HepG2 (cell line): ENCODE data around the gene FAM131A. TPM values are rescaled to one million over a fixed set of nuclear protein-coding genes. Genes with fewer than 3 reads are reported as not detected.

Experiments
- ASH2L ChIP-seq: fragments of 300-600, 200-600 bp; sonication (generic); IDR thresholded peaks from 2 replicates; pipeline ENCODE4 v1.7.0; 2017; ENCODE audit warnings: low read depth, mild to moderate bottlenecking, moderate library complexity, mixed read lengths, low read length; ENCODE audit not compliant: insufficient read length
- ATRX ChIP-seq: sonication (generic); formaldehyde crosslinking; IDR thresholded peaks from 2 replicates; pipeline ENCODE4 v1.4.0; 2020; ENCODE audit warnings: missing genetic modification reagents, borderline replicate concordance
- MAF1 ChIP-seq: sonication (generic); formaldehyde crosslinking; IDR thresholded peaks from 2 replicates; pipeline ENCODE4 v1.5.0; 2020; ENCODE audit warnings: missing genetic modification reagents, borderline replicate concordance
- SOX6 ChIP-seq, 2 experiments: fragments of 450-650 bp in 1 of 2; sonication (generic) in 1 of 2; formaldehyde crosslinking in 1 of 2; IDR thresholded peaks; 2 replicates each; pipeline versions ENCODE4 v1.4.0 to v1.6.1; 2017 to 2020; ENCODE audit warnings: antibody characterized with exemption in 1 of 2, mild to moderate bottlenecking in 1 of 2, missing genetic modification reagents in 1 of 2
- SP1 ChIP-seq, 2 experiments: fragments of 450-650 bp in 1 of 2; sonication (generic) in 1 of 2; formaldehyde crosslinking in 1 of 2; IDR thresholded peaks; 2 replicates each; pipeline versions ENCODE4 v1.4.0 to v1.6.1; 2016 to 2020; ENCODE audit warnings: missing genetic modification reagents in 1 of 2
- TBX2 ChIP-seq: sonication (generic); formaldehyde crosslinking; IDR thresholded peaks from 2 replicates; pipeline ENCODE4 v1.5.0; 2020; ENCODE audit warnings: missing genetic modification reagents, mild to moderate bottlenecking, borderline replicate concordance
- TOPORS ChIP-seq: sonication (generic); formaldehyde crosslinking; IDR thresholded peaks from 2 replicates; pipeline ENCODE4 v1.8.0; 2023; ENCODE audit warnings: mild to moderate bottlenecking, missing genetic modification reagents
- ZFY ChIP-seq: sonication (generic); formaldehyde crosslinking; IDR thresholded peaks from 2 replicates; pipeline ENCODE4 v1.4.0; 2020; ENCODE audit warnings: missing genetic modification reagents
- ZNF563 ChIP-seq: sonication (generic); formaldehyde crosslinking; IDR thresholded peaks from 2 replicates; pipeline ENCODE4 v1.8.0; 2022; ENCODE audit warnings: mild to moderate bottlenecking, moderate library complexity, missing genetic modification reagents
- ZNF674 ChIP-seq: sonication (generic); formaldehyde crosslinking; IDR thresholded peaks from 2 replicates; pipeline ENCODE4 v1.5.0; 2020; ENCODE audit warnings: low read depth, mild to moderate bottlenecking, missing genetic modification reagents
- ZNF678 ChIP-seq: sonication (generic); formaldehyde crosslinking; IDR thresholded peaks from 2 replicates; pipeline ENCODE4 v1.4.0; 2020; ENCODE audit warnings: mild to moderate bottlenecking, missing genetic modification reagents
- ZNF768 ChIP-seq: sonication (generic); formaldehyde crosslinking; IDR thresholded peaks from 2 replicates; pipeline ENCODE4 v1.4.0; 2020; ENCODE audit warnings: missing genetic modification reagents
- ZNF816 ChIP-seq: sonication (generic); formaldehyde crosslinking; IDR thresholded peaks from 2 replicates; pipeline ENCODE4 v1.8.0; 2022; ENCODE audit warnings: missing genetic modification reagents, mild to moderate bottlenecking, borderline replicate concordance
- polyA plus RNA-seq, 8 experiments: library from polyadenylated mRNA; depleted of rRNA in 3 of 8; stranded (reverse) in 7 of 8; unstranded in 1 of 8; fragments of >200 nt; fragmentation: Illumina TruSeq in 4 of 8; extraction: Trizol in 4 of 8; gene quantifications; 2 replicates each; pipeline versions ENCODE4 v1.2.1 to v1.2.3, GENCODE V29; 2011 to 2016; ENCODE audit warnings: low read depth in 4 of 8, missing spikeins in 1 of 8, mixed read lengths in 1 of 8; ENCODE audit not compliant: insufficient read depth in 1 of 8
- total RNA-seq, 5 experiments: library from RNA; depleted of rRNA; stranded (reverse); fragments of >200 nt; fragmentation: Illumina TruSeq; extraction: Trizol; gene quantifications; 2 replicates each; pipeline ENCODE4 v1.2.3, GENCODE V29; 2016; ENCODE audit warnings: low read depth in 1 of 5
- TF ChIP-seq, protein P1 (sequence below), 2 experiments: sonication (generic) in 1 of 2; formaldehyde crosslinking in 1 of 2; IDR thresholded peaks; 2 replicates each; pipeline versions ENCODE4 v1.6.1 to v1.9.0; 2014 to 2022; ENCODE audit warnings: antibody characterized with exemption in 1 of 2, borderline replicate concordance in 1 of 2, inconsistent platforms in 1 of 2, low read depth in 1 of 2, missing genetic modification reagents in 1 of 2
- TF ChIP-seq, protein P2 (sequence below): sonication (generic); formaldehyde crosslinking; IDR thresholded peaks from 2 replicates; pipeline ENCODE4 v1.5.0; 2020; ENCODE audit warnings: missing genetic modification reagents
- TF ChIP-seq, protein P3 (sequence below): IDR thresholded peaks from 2 replicates; pipeline ENCODE4 v1.6.1; 2016; ENCODE audit warnings: control low read depth
- TF ChIP-seq, protein P4 (sequence below): sonication (generic); formaldehyde crosslinking; IDR thresholded peaks from 2 replicates; pipeline ENCODE4 v1.8.0; 2022; ENCODE audit warnings: missing genetic modification reagents, mild to moderate bottlenecking, moderate library complexity, borderline replicate concordance

Gene FAM131A
- total and polyA plus RNA-seq, 2 of the 13 experiments (the other 11 are each of a cell fraction or from before 2014, with no cell fraction given), result 9.2 to 9.3 TPM

DNA sequence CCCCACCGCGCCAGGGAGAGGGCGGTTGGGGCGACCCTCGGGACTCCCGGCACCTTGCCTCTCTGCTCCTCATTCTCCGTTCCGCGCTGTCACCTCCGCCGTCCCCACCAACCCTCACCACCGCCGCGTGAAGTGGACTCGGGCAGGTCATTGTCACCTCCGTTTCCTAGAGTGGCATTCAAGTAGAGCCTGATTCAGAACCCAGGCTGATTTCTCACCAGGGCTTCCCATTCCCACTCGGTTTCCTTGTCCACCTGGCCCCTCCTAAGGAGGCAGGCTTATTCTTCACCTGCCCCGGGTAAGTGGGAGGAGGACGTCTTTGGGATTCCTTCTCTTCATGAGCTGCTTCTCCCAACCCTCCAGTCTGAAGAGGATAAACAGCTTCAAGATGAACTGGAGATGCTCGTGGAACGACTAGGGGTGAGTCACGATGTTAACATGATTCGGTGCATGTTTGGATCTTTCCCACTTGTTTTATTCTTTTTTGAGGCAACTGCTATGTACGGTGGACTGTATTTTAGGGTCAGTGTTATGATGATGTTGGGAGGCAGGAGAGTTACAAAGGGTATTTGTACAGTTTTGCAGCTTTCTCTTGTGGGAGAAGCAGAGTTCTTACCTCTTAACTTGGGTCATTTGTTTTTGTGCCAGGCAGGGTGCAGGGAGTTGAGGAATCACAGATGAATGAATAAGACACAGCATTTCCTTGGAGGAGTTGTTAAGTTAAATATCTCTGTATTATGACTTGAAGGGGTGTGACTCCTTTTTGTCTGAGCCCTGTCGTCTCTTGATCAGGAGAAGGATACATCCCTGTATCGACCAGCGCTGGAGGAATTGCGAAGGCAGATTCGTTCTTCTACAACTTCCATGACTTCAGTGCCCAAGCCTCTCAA is 37.7 kb upstream of the FAM131A start (continued):
- TF ChIP-seq, protein P1, sequence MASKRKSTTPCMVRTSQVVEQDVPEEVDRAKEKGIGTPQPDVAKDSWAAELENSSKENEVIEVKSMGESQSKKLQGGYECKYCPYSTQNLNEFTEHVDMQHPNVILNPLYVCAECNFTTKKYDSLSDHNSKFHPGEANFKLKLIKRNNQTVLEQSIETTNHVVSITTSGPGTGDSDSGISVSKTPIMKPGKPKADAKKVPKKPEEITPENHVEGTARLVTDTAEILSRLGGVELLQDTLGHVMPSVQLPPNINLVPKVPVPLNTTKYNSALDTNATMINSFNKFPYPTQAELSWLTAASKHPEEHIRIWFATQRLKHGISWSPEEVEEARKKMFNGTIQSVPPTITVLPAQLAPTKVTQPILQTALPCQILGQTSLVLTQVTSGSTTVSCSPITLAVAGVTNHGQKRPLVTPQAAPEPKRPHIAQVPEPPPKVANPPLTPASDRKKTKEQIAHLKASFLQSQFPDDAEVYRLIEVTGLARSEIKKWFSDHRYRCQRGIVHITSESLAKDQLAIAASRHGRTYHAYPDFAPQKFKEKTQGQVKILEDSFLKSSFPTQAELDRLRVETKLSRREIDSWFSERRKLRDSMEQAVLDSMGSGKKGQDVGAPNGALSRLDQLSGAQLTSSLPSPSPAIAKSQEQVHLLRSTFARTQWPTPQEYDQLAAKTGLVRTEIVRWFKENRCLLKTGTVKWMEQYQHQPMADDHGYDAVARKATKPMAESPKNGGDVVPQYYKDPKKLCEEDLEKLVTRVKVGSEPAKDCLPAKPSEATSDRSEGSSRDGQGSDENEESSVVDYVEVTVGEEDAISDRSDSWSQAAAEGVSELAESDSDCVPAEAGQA (IDR thresholded peaks at IDR 0.05; ENCODE audit: low read depth), result no peak
- TF ChIP-seq, protein P1 (CRISPR knock-in tag; IDR thresholded peaks at IDR 0.05; ENCODE audit: borderline replicate concordance), result 0 out of 2 replicates have a peak, but pooled peaks have one; percentile 8
- TF ChIP-seq ZFY (CRISPR knock-in tag) (peak; percentile 46), ZNF674 (CRISPR knock-in tag) (no peak), SP1 (IDR thresholded peaks at IDR 0.05) (no peak), SP1 (CRISPR knock-in tag; IDR thresholded peaks at IDR 0.05) (no peak), SOX6 (IDR thresholded peaks at IDR 0.05) (no peak), SOX6 (CRISPR knock-in tag; IDR thresholded peaks at IDR 0.05) (no peak), ZNF563 (CRISPR knock-in tag) (no peak), ATRX (CRISPR knock-in tag) (no peak), ASH2L (no peak), TOPORS (CRISPR knock-in tag) (no peak), ZNF768 (CRISPR knock-in tag) (peak; percentile 1; the same call in 1 of the 2 replicates), ZNF678 (CRISPR knock-in tag) (no peak; the same call in 1 of the 2 replicates), ZNF816 (0 out of 2 replicates have a peak, but pooled peaks have one; percentile 31), TBX2 (CRISPR knock-in tag) (no peak), MAF1 (no peak)
- TF ChIP-seq, protein P2, sequence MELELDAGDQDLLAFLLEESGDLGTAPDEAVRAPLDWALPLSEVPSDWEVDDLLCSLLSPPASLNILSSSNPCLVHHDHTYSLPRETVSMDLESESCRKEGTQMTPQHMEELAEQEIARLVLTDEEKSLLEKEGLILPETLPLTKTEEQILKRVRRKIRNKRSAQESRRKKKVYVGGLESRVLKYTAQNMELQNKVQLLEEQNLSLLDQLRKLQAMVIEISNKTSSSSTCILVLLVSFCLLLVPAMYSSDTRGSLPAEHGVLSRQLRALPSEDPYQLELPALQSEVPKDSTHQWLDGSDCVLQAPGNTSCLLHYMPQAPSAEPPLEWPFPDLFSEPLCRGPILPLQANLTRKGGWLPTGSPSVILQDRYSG, result no peak
- TF ChIP-seq, protein P3, sequence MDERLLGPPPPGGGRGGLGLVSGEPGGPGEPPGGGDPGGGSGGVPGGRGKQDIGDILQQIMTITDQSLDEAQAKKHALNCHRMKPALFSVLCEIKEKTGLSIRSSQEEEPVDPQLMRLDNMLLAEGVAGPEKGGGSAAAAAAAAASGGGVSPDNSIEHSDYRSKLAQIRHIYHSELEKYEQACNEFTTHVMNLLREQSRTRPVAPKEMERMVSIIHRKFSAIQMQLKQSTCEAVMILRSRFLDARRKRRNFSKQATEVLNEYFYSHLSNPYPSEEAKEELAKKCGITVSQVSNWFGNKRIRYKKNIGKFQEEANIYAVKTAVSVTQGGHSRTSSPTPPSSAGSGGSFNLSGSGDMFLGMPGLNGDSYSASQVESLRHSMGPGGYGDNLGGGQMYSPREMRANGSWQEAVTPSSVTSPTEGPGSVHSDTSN (CRISPR knock-in tag), result no peak
- TF ChIP-seq, protein P4, sequence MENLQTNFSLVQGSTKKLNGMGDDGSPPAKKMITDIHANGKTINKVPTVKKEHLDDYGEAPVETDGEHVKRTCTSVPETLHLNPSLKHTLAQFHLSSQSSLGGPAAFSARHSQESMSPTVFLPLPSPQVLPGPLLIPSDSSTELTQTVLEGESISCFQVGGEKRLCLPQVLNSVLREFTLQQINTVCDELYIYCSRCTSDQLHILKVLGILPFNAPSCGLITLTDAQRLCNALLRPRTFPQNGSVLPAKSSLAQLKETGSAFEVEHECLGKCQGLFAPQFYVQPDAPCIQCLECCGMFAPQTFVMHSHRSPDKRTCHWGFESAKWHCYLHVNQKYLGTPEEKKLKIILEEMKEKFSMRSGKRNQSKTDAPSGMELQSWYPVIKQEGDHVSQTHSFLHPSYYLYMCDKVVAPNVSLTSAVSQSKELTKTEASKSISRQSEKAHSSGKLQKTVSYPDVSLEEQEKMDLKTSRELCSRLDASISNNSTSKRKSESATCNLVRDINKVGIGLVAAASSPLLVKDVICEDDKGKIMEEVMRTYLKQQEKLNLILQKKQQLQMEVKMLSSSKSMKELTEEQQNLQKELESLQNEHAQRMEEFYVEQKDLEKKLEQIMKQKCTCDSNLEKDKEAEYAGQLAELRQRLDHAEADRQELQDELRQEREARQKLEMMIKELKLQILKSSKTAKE (CRISPR knock-in tag), result no peak
